ENCODE measurements around the gene WFDC2. TPM values are rescaled to one million over a fixed set of nuclear protein-coding genes. Genes with fewer than 3 reads are reported as not detected.

WFDC2 gene
- total and polyA plus RNA-seq, 3 donors from 2014 or later, result 6.1 to 37.6 (median 32.0) TPM

- Histone ChIP-seq H3K27me3 (no peaks in the 10 kb centered on the region), H3K27ac (no peak overlapping the region), H3K4me3 (no peak overlapping the region), H3K9me3 (no peaks in the 10 kb centered on the region), H3K4me1 (peaks cover 9% of the 10 kb centered on the region), H3K36me3 (ENCODE audit: low read depth, missing control alignments) (no peaks in the 10 kb centered on the region)
- intact Hi-C loops (cut with DNase I; ENCODE audit: low total_unique reads), result no loop called here
- 54 to 68% methylated on average over 1 of the region's 1 CpG for WGBS, 2 donors
- no peak for DNase-seq
- TF ChIP-seq POLR2A (IDR thresholded peaks at IDR 0.05) (no peak), CTCF (IDR thresholded peaks at IDR 0.05) (no peak)
These were observed 3.9 kb upstream of the WFDC2 start for GRCh38 chr20:45465491-45466266.

- Histone ChIP-seq H3K4me3 (no peak overlapping the region), H3K27ac (no peak overlapping the region), H3K27me3 (no peaks in the 10 kb centered on the region), H3K36me3 (ENCODE audit: low read depth, missing control alignments) (no peaks in the 10 kb centered on the region), H3K4me1 (peaks cover 15% of the 10 kb centered on the region), H3K9me3 (no peaks in the 10 kb centered on the region)
- no peak for DNase-seq
- TF ChIP-seq CTCF (IDR thresholded peaks at IDR 0.05) (no peak), POLR2A (IDR thresholded peaks at IDR 0.05) (no peak)
- WGBS, 2 donors, result 84 to 95% methylated on average over 6 of the region's 6 CpGs
- intact Hi-C loops (cut with DNase I; ENCODE audit: low total_unique reads), result no loop called here
These were observed 2.4 kb upstream of the WFDC2 start for GRCh38 chr20:45467172-45467571.

DNA sequence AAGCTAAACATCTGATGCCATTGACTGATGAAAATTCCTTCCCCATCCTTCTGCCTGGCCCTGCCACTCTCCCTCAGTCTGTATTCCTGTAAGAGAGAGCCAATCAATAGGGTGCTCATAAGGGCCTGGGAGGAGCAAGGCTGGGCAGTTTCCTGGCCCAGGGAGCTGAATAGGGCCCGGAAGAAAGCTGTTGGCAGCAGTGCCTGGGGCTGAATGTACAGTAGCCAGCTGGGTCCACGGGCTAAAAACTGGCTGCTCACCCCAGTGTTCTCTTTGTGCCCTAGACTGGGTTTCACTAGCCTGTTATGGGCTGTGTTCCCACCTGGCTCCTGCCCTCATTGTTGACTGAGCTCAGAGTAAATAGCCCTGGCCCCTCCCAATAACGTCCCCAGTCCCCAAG is 1.7 kb upstream of the WFDC2 start:
- H3K27me3 ChIP-seq, result no peaks in the 10 kb centered on the region
- 63 to 82% methylated on average over 1 to 3 of the region's 3 CpGs for WGBS, 2 donors
- no peak overlapping the region for H3K27ac ChIP-seq
- no peak for DNase-seq
- TF ChIP-seq CTCF (IDR thresholded peaks at IDR 0.05) (no peak), POLR2A (IDR thresholded peaks at IDR 0.05) (no peak)
- no peaks in the 10 kb centered on the region for H3K36me3 ChIP-seq (ENCODE audit: low read depth, missing control alignments)
- no peaks in the 10 kb centered on the region for H3K9me3 ChIP-seq
- H3K4me1 ChIP-seq, result peaks cover 15% of the 10 kb centered on the region
- no peak overlapping the region for H3K4me3 ChIP-seq
- intact Hi-C loops (cut with DNase I; ENCODE audit: low total_unique reads), result no loop called here

DNA sequence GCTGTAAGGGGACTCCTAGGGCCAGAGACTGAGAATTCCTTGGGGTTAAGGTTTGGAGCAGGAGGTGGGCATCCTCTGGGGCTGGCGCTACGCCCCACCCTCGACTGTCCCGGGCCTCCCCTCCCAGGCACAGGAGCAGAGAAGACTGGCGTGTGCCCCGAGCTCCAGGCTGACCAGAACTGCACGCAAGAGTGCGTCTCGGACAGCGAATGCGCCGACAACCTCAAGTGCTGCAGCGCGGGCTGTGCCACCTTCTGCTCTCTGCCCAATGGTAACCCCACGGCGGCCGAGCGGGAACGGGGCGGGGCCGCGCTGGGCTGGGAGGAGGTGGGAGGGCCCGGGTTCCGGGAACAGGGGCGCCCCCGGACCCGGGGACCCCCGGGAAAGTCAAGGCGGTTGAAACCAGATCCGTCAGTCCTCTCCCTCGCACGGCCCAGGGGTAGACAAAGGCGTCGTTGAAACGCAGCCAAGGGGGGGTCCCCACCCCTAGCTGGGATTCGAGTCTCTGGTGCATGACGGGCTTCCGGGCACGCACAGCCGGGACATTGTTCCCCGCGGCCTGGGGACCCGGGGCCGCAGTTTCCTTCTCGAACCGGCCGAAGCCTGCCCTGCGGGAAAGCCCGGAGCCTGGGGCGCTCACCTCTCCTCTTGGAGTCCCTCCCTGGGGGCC is 844 bp downstream of the WFDC2 start:
- peak overlapping the region in 1 of 2 donors; percentile 8 for H3K27ac ChIP-seq
- peak; percentile 62 for DNase-seq
- WGBS, 2 donors, result 0 to 1% methylated on average over 16 to 42 of the region's 50 CpGs

More for the DNA sequence above, 844 bp downstream of the WFDC2 start:
- Histone ChIP-seq H3K4me3 (peak overlapping the region; percentile 46 to 66), H3K9me3 (no peaks in the 10 kb centered on the region), H3K36me3 (ENCODE audit: low read depth, missing control alignments) (no peaks in the 10 kb centered on the region), H3K4me1 (peaks cover 15% of the 10 kb centered on the region), H3K27me3 (no peaks in the 10 kb centered on the region)
- TF ChIP-seq POLR2A (IDR thresholded peaks at IDR 0.05), result no peak
- TF ChIP-seq CTCF (IDR thresholded peaks at IDR 0.05), result no peak
- intact Hi-C loops (cut with DNase I; ENCODE audit: low total_unique reads), result no loop called here

Measured in testis (tissue), 3 donors.